Naive B cell (primary cell): ENCODE results near the gene SGF29. TPM values are rescaled to one million over a fixed set of nuclear protein-coding genes. Genes with fewer than 3 reads are reported as not detected.
A peak's percentile ranks its signal among the peaks of the same experiment; 100 is the strongest.
"Not testable (repeated sequence)": the region's sequence is repeated elsewhere in the genome, so short reads cannot be mapped to it uniquely, and the experiment has no call there.

ENCODE experiments used
- ATAC-seq, 2 donors: fragments of 150-1000 bp; cut with Tn5 transposase; 2 replicates each; pipeline ENCODE4 v1.10.0; 2021; ENCODE audit warnings: low read depth in 2 of 2, mild to moderate bottlenecking in 2 of 2, moderate library complexity in 2 of 2
- DNase-seq: peaks from one replicate; pipeline ENCODE4 v3.0.0; 2022
- H3K27ac Mint-ChIP-seq, 6 donors: one replicate each; pipeline ENCODE4 v1.8.0; 2020 to 2022; ENCODE audit warnings: mild to moderate bottlenecking in 6 of 6, mixed read lengths in 6 of 6, moderate library complexity in 5 of 6, inconsistent platforms in 2 of 6
- H3K27me3 Mint-ChIP-seq, 3 donors: one replicate each; pipeline ENCODE4 v1.8.0; 2021 to 2022; ENCODE audit warnings: mixed read lengths in 3 of 3, mild to moderate bottlenecking in 1 of 3
- H3K36me3 Mint-ChIP-seq, 2 donors: one replicate each; pipeline ENCODE4 v1.8.0; 2020 to 2022; ENCODE audit warnings: mixed read lengths in 2 of 2, inconsistent platforms in 1 of 2, mild to moderate bottlenecking in 1 of 2
- H3K4me1 Mint-ChIP-seq, 3 donors: one replicate each; pipeline ENCODE4 v1.8.0; 2020 to 2022; ENCODE audit warnings: mixed read lengths in 3 of 3, inconsistent platforms in 1 of 3, mild to moderate bottlenecking in 1 of 3, moderate library complexity in 1 of 3
- H3K4me3 Mint-ChIP-seq, 8 donors: one replicate each; pipeline ENCODE4 v1.8.0; 2020 to 2022; ENCODE audit warnings: mild to moderate bottlenecking in 8 of 8, mixed read lengths in 8 of 8, moderate library complexity in 8 of 8, inconsistent platforms in 2 of 8
- H3K9me3 Mint-ChIP-seq, 7 donors: one replicate each; pipeline ENCODE4 v1.8.0; 2020 to 2022; ENCODE audit warnings: mixed read lengths in 7 of 7, mild to moderate bottlenecking in 5 of 7, inconsistent platforms in 2 of 7, moderate library complexity in 1 of 7
- polyA plus RNA-seq, 6 donors: library from polyadenylated mRNA; unstranded; fragments of 300-500 nt; fragmentation: Illumina TruSeq; gene quantifications; one replicate each; pipeline ENCODE4 v1.2.3, GENCODE V29; 2021; ENCODE audit warnings: low read depth in 6 of 6

Gene SGF29
- polyA plus RNA-seq, 6 donors from 2014 or later = 35.1 to 66.2 (median 50.2) TPM

GRCh38 chr16:28580726-28581315, 27.1 kb downstream of the SGF29 start:
- Mint-ChIP-seq H3K27ac (peak overlapping the region in 1 of 6 donors; percentile 39), H3K36me3 (peaks cover 16 to 21% of the 10 kb centered on the region in 2 donors), H3K9me3 (no peaks in the 10 kb centered on the region), H3K27me3 (no peaks in the 10 kb centered on the region), H3K4me1 (peaks cover 0 to 4% (median 0%) of the 10 kb centered on the region in 3 donors), H3K4me3 (no peak overlapping the region)
- no peak for ATAC-seq
- DNase-seq = no peak

- Mint-ChIP-seq H3K4me1 (no peaks in the 10 kb centered on the region), H3K27me3 (no peaks in the 10 kb centered on the region), H3K9me3 (no peaks in the 10 kb centered on the region), H3K4me3 (peak overlapping the region in 1 of 8 donors; percentile 42), H3K27ac (peak overlapping the region in 1 of 6 donors; percentile 59), H3K36me3 (peaks cover 17 to 40% of the 10 kb centered on the region in 2 donors)
- DNase-seq (no peak), ATAC-seq (no peak)
Observed at GRCh38 chr16:28585674-28586073, 32.0 kb downstream of the SGF29 start.

- Mint-ChIP-seq H3K36me3 (peaks cover 17 to 40% of the 10 kb centered on the region in 2 donors), H3K4me3 (no peak overlapping the region), H3K9me3 (no peaks in the 10 kb centered on the region), H3K27me3 (no peaks in the 10 kb centered on the region), H3K4me1 (no peaks in the 10 kb centered on the region), H3K27ac (no peak overlapping the region)
- ATAC-seq = no peak
- no peak for DNase-seq
Observed at GRCh38 chr16:28586466-28586865, 32.7 kb downstream of the SGF29 start.

- Mint-ChIP-seq H3K4me3 (no peak overlapping the region), H3K9me3 (no peaks in the 10 kb centered on the region), H3K27ac (peak overlapping the region in 1 of 6 donors; percentile 42), H3K4me1 (no peaks in the 10 kb centered on the region), H3K36me3 (peaks cover 17 to 33% of the 10 kb centered on the region in 2 donors), H3K27me3 (no peaks in the 10 kb centered on the region)
- no peak for ATAC-seq
- no peak for DNase-seq
Observed at GRCh38 chr16:28587386-28587785, 33.7 kb downstream of the SGF29 start.

- Mint-ChIP-seq H3K27ac (peak overlapping the region in 1 of 6 donors; percentile 49), H3K4me1 (peaks cover 0 to 6% (median 2%) of the 10 kb centered on the region in 3 donors), H3K36me3 (peaks cover 12 to 23% of the 10 kb centered on the region in 2 donors), H3K4me3 (peak overlapping the region in 1 of 8 donors; percentile 37), H3K27me3 (no peaks in the 10 kb centered on the region), H3K9me3 (no peaks in the 10 kb centered on the region)
- DNase-seq = no peak
- no peak for ATAC-seq
Observed at GRCh38 chr16:28589069-28589468, 35.3 kb downstream of the SGF29 start.

GRCh38 chr16:28589930-28590329, 36.2 kb downstream of the SGF29 start:
- peaks cover 0 to 6% (median 2%) of the 10 kb centered on the region in 3 donors for H3K4me1 Mint-ChIP-seq
- H3K36me3 Mint-ChIP-seq = peaks cover 9 to 23% of the 10 kb centered on the region in 2 donors
- H3K27ac Mint-ChIP-seq = peak overlapping the region in 1 of 6 donors; percentile 52
- no peak overlapping the region for H3K4me3 Mint-ChIP-seq
- ATAC-seq (no peak), DNase-seq (no peak)
- no peaks in the 10 kb centered on the region for H3K27me3 Mint-ChIP-seq
- H3K9me3 Mint-ChIP-seq = no peaks in the 10 kb centered on the region

GRCh38 chr16:28590384-28591340, 36.9 kb downstream of the SGF29 start:
- Mint-ChIP-seq H3K27ac (no peak overlapping the region), H3K4me3 (no peak overlapping the region), H3K27me3 (no peaks in the 10 kb centered on the region), H3K9me3 (no peaks in the 10 kb centered on the region), H3K4me1 (peaks cover 0 to 6% (median 2%) of the 10 kb centered on the region in 3 donors), H3K36me3 (peaks cover 3 to 21% of the 10 kb centered on the region in 2 donors)
- no peak for DNase-seq
- ATAC-seq = no peak

GRCh38 chr16:28591355-28591754, 37.6 kb downstream of the SGF29 start:
- DNase-seq (no peak), ATAC-seq (no peak)
- H3K4me1 Mint-ChIP-seq = peaks cover 0 to 6% (median 2%) of the 10 kb centered on the region in 3 donors
- no peaks in the 10 kb centered on the region for H3K27me3 Mint-ChIP-seq
- H3K9me3 Mint-ChIP-seq = no peaks in the 10 kb centered on the region
- no peak overlapping the region for H3K4me3 Mint-ChIP-seq
- H3K27ac Mint-ChIP-seq = no peak overlapping the region
- peaks cover 0 to 17% of the 10 kb centered on the region in 2 donors for H3K36me3 Mint-ChIP-seq

- H3K9me3 Mint-ChIP-seq = no peaks in the 10 kb centered on the region
- peaks cover 0 to 6% (median 2%) of the 10 kb centered on the region in 3 donors for H3K4me1 Mint-ChIP-seq
- H3K27me3 Mint-ChIP-seq = peaks cover 0 to 4% (median 4%) of the 10 kb centered on the region in 3 donors
- H3K36me3 Mint-ChIP-seq = peaks cover 0 to 11% of the 10 kb centered on the region in 2 donors
- DNase-seq (no peak), ATAC-seq (no peak)
- H3K4me3 Mint-ChIP-seq = no peak overlapping the region
- peak overlapping the region in 2 of 6 donors; percentile 8 to 81 for H3K27ac Mint-ChIP-seq
Observed at GRCh38 chr16:28592511-28592910, 38.8 kb downstream of the SGF29 start.

GRCh38 chr16:28592979-28593553, 39.3 kb downstream of the SGF29 start:
- Mint-ChIP-seq H3K4me3 (no peak overlapping the region), H3K27ac (peak overlapping the region in 1 of 6 donors; percentile 8), H3K36me3 (peaks cover 0 to 10% of the 10 kb centered on the region in 2 donors), H3K4me1 (peaks cover 0 to 6% (median 2%) of the 10 kb centered on the region in 3 donors), H3K27me3 (peaks cover 0 to 9% (median 9%) of the 10 kb centered on the region in 3 donors), H3K9me3 (no peaks in the 10 kb centered on the region)
- no peak for ATAC-seq
- no peak for DNase-seq

- DNase-seq, H3K4me1 Mint-ChIP-seq, ATAC-seq, H3K9me3 Mint-ChIP-seq, H3K36me3 Mint-ChIP-seq, H3K27ac Mint-ChIP-seq, H3K27me3 Mint-ChIP-seq: not testable (repeated sequence)
- peak overlapping the region in 1 of 8 donors; percentile 25 for H3K4me3 Mint-ChIP-seq
Observed at GRCh38 chr16:28595451-28595850, 41.7 kb downstream of the SGF29 start.

- Mint-ChIP-seq H3K27ac (no peak overlapping the region), H3K27me3 (peaks cover 0 to 9% (median 9%) of the 10 kb centered on the region in 3 donors), H3K4me1 (peaks cover 0 to 6% (median 2%) of the 10 kb centered on the region in 3 donors), H3K4me3 (peak overlapping the region in 2 of 8 donors; percentile 9 to 21), H3K36me3 (no peaks in the 10 kb centered on the region), H3K9me3 (no peaks in the 10 kb centered on the region)
- ATAC-seq (no peak), DNase-seq (no peak)
Observed at GRCh38 chr16:28596115-28596630, 42.5 kb downstream of the SGF29 start.
